ENCODE measurements around the gene MUTYH.

MUTYH gene

DNA sequence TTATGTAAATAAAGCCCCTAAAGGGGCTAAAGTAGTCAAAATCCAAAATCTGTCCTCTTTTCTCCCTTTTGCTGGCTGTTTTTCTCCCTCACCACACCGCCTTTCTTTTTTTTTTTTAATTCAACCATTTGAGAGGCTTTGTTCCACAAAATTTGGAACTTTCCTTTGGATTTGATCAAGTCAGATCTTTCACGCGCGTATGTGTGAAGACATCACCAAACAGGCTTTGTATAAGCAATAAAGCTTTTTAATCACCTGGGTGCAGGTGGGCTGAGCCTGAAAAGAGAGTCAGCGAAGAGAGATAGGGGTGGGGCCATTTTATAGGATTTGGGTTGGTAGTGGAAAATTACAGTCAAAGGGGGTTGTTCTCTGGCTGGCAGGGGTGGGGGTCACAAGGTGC lies 18.8 kb downstream of the MUTYH start:
- DNase-seq (ENCODE audit: low spot score): no peak
- H3K27ac ChIP-seq: no peak overlapping the region
- H3K4me3 ChIP-seq: no peak overlapping the region
- TF ChIP-seq, protein P1, sequence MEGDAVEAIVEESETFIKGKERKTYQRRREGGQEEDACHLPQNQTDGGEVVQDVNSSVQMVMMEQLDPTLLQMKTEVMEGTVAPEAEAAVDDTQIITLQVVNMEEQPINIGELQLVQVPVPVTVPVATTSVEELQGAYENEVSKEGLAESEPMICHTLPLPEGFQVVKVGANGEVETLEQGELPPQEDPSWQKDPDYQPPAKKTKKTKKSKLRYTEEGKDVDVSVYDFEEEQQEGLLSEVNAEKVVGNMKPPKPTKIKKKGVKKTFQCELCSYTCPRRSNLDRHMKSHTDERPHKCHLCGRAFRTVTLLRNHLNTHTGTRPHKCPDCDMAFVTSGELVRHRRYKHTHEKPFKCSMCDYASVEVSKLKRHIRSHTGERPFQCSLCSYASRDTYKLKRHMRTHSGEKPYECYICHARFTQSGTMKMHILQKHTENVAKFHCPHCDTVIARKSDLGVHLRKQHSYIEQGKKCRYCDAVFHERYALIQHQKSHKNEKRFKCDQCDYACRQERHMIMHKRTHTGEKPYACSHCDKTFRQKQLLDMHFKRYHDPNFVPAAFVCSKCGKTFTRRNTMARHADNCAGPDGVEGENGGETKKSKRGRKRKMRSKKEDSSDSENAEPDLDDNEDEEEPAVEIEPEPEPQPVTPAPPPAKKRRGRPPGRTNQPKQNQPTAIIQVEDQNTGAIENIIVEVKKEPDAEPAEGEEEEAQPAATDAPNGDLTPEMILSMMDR (IDR thresholded peaks at IDR 0.05): no peak

DNA sequence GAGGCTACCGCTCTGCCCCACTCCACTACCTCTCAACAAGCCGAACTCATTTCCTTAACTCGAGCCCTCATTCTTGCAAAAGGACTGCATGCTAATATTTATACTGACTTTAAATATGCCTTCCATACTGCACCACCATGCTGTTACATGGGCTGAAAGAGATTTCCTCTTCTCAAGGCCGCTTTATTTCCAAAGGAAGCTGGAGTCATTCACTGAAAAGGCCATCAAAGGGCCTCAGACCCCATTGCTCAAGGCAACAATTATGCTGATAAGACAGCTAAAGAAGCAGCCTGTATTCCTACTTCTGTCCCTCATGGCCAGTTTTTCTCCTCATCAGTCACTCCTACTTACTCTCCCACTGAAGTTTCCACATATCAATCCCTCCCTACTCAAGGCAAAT lies 20.5 kb downstream of the MUTYH start:
- TF ChIP-seq, protein P1 (IDR thresholded peaks at IDR 0.05): no peak
- no peak overlapping the region for H3K4me3 ChIP-seq
- no peak for DNase-seq (ENCODE audit: low spot score)
- H3K27ac ChIP-seq: no peak overlapping the region

DNA sequence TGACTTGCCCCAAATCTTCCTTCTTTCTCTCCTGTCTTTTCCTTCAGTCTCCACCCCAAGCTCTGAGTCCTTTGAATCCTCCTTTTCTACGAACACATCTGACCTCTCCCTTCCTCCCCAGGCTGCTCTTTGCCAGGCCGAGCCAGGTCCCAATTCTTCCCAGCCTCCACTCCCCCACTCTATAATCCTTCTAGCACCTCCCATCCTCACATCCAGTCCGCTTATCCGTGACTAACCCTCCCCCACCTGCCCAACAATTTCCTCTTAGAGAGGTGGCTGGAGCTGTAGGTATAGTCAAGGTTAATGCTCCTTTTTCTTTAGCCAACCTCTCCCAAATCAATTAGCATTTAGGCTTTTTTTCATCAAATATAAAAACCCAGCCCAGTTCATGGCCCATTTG lies 23.1 kb downstream of the MUTYH start:
- TF ChIP-seq, protein P1 (IDR thresholded peaks at IDR 0.05): no peak
- no peak for DNase-seq (ENCODE audit: low spot score)
- no peak overlapping the region for H3K27ac ChIP-seq
- no peak overlapping the region for H3K4me3 ChIP-seq

DNA sequence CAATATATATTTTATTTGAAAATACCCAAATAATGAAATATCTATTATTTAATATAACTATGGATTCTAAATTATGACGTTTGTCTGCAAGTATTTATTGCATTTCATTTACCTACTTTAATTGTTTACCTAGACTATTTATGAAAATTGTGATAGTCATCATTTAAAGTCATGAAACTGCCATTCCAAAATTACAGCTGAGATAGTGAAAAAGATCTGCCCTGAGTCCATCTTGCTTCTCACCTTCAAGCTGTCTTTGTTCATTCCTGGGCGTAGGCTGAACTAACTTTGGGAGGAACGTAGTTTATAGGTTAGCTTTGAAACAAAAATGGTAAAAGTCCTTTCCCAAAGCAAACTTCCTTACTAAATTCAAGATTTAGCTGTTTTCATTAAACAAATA lies 26.0 kb downstream of the MUTYH start:
- TF ChIP-seq, protein P1 (IDR thresholded peaks at IDR 0.05): no peak
- DNase-seq (ENCODE audit: low spot score): no peak
- Histone ChIP-seq H3K27ac (no peak overlapping the region), H3K4me3 (no peak overlapping the region)

DNA sequence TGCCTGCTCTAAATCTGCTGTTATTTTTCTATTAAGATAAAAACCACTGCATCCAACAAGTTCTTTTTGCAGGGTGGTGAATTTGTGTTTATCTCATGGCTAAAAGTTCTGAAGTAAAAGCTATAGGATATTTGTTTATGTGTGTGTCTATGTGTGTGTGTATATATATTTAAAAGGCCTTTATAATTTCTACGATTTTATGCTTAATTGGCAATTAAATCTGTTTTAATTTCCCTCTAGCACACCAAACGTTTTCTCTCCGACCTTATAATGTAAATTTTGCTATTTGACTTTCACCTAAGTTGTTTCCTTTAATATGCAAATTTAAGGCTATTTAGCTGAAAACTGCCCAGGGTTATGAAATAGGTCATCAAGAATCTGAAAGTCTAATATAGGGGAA lies 33.3 kb downstream of the MUTYH start:
- no peak overlapping the region for H3K4me3 ChIP-seq
- TF ChIP-seq, protein P1 (IDR thresholded peaks at IDR 0.05): no peak
- H3K27ac ChIP-seq: no peak overlapping the region
- no peak for DNase-seq (ENCODE audit: low spot score)

DNA sequence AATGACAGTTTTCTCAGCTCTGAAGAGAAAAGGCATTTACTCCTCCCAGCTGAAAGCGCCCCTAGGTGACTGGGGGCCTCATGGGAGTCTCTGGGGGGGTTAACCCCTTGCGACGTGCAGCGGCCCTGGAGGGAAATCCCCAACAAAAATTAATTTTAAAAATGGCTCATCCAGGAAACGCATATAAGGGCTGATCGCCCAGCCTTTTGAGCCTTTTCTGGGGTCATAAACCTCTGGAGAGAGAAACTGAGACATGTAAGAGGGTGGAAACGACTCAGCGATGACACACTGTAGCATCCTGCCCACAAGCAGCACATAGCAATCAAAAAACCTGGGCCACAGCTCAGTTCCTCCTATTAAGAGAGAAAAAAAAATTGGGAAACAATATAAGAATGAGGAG lies 33.9 kb downstream of the MUTYH start:
- Histone ChIP-seq H3K27ac (no peak overlapping the region), H3K4me3 (no peak overlapping the region)
- TF ChIP-seq, protein P1 (IDR thresholded peaks at IDR 0.05): no peak
- DNase-seq (ENCODE audit: low spot score): no peak

DNA sequence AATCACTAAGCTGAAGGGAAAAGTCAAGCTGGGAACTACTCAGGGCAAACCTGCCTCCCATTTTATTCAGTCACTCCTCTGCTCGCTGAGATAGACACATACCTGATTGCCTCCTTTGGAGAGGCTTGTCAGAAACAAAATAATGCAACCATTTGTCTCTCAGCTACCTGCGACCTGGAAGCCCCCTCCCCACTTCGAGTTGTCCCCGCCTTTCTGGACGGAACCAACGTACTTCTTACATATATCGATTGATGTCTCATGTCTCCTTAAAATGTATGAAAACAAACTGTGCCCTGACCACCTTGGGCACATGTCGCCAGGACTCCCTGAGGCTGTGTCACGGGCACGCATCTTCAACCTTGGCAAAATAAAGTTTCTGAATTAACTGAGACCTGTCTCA lies 35.0 kb downstream of the MUTYH start:
- no peak for DNase-seq (ENCODE audit: low spot score)
- no peak overlapping the region for H3K4me3 ChIP-seq
- TF ChIP-seq, protein P1 (IDR thresholded peaks at IDR 0.05): no peak
- no peak overlapping the region for H3K27ac ChIP-seq
